NOMO-1 (cell line): ENCODE data around the gene FITM1.
"Not testable (repeated sequence)": the region's sequence is repeated elsewhere in the genome, so short reads cannot be mapped to it uniquely, and the experiment has no call there.

ENCODE experiments used
- DNase-seq, 2 experiments: peaks; one replicate each; lab custom pipeline; 2025; ENCODE audit not compliant: unreplicated experiment in 2 of 2; lab: John Stamatoyannopoulos, UW

Gene FITM1

GRCh38 chr14:24098229-24098926 is 32.1 kb upstream of the FITM1 start:
- no peak for DNase-seq

- no peak for DNase-seq
Observed at GRCh38 chr14:24098927-24099813, 31.3 kb upstream of the FITM1 start.

GRCh38 chr14:24100197-24100981 is 30.1 kb upstream of the FITM1 start:
- peak in 1 of 2 experiments; percentile 26 for DNase-seq

- DNase-seq: no peak
Observed at GRCh38 chr14:24100982-24101494, 29.4 kb upstream of the FITM1 start.

GRCh38 chr14:24102357-24103048 is 28.0 kb upstream of the FITM1 start:
- DNase-seq: no peak

GRCh38 chr14:24103451-24103850 is 27.0 kb upstream of the FITM1 start:
- DNase-seq: no peak

GRCh38 chr14:24105609-24106239 is 24.7 kb upstream of the FITM1 start:
- not testable (repeated sequence) for DNase-seq

- no peak for DNase-seq
Observed at GRCh38 chr14:24106672-24107271, 23.7 kb upstream of the FITM1 start.

- DNase-seq: no peak
Observed at GRCh38 chr14:24108336-24108874, 22.1 kb upstream of the FITM1 start.

GRCh38 chr14:24110060-24110459 is 20.4 kb upstream of the FITM1 start:
- no peak for DNase-seq

- DNase-seq: no peak
Observed at GRCh38 chr14:24110523-24110922, 19.9 kb upstream of the FITM1 start.

GRCh38 chr14:24113379-24113800 is 17.1 kb upstream of the FITM1 start:
- no peak for DNase-seq

GRCh38 chr14:24113801-24114531 is 16.5 kb upstream of the FITM1 start:
- peak; percentile 88 to 91 for DNase-seq

- DNase-seq: peak; percentile 99 to 100
Observed at GRCh38 chr14:24114532-24115421, 15.7 kb upstream of the FITM1 start, which contains the start of the genes DCAF11 and NRL. DCAF11 (plus strand) TSS chr14:24114777; CDS start chr14:24115595, 818 bp downstream. NRL (minus strand) TSS chr14:24114949; CDS start chr14:24082848, 32,101 bp downstream.

GRCh38 chr14:24115422-24116127 is 14.9 kb upstream of the FITM1 start:
- no peak for DNase-seq

- DNase-seq: no peak
Observed at GRCh38 chr14:24116128-24116814, 14.2 kb upstream of the FITM1 start.
